ENCODE measurements around the gene TTC21A. TPM values are rescaled to one million over a fixed set of nuclear protein-coding genes. Genes with fewer than 3 reads are reported as not detected.

Gene TTC21A
- total and polyA plus RNA-seq, 10 of the 15 experiments (the other 5 are each of a cell fraction or from before 2014, with no cell fraction given), result 0.62 to 3.2 (median 1.2) TPM

- DNase-seq (ENCODE audit: low read depth, low spot score) (peak; percentile 43), FAIRE-seq (no peak), ATAC-seq (peak; percentile 75)
- H3K9ac ChIP-seq (ENCODE audit: control insufficient read depth, insufficient read depth, low read length), result peak overlapping the region; percentile 69
- no TSS peak for BruUV-seq (replicated peaks)
- ChIA-PET RAD21 (ENCODE audit: unreplicated experiment) (interaction anchor here (0.8 to 3.6 kb wide), 15 partner anchors 11 to 211 kb away, joined by 3 to 31 read pairs (median 4); no protein-coding TSS in a partner anchor), CTCF (interaction anchor here (0.7 to 5.0 kb wide), 10 partner anchors 9 to 113 kb away, joined by 3 to 39 read pairs (median 6); partner anchors contain the start of gene XIRP1), SMC1A (ENCODE audit: uncharacterized antibody, unreplicated experiment) (interaction anchor here (0.8 to 5.2 kb wide), 16 partner anchors 8 to 200 kb away, joined by 3 to 34 read pairs (median 4); partner anchors contain the start of genes GORASP1, TTC21A and XIRP1), POLR2A (interaction anchor here (1.2 to 1.6 kb wide), 4 partner anchors 14 to 230 kb away, joined by 3 to 13 read pairs (median 6); partner anchors contain the start of genes GORASP1, TTC21A and XIRP1)
- peak overlapping the region; percentile 77 for H3K4me3 ChIP-seq
- no peaks in the 10 kb centered on the region for H4K20me1 ChIP-seq (ENCODE audit: control insufficient read depth, insufficient read depth)
- WGBS (ENCODE audit: insufficient coverage, insufficient replicate concordance, low lambda C conversion rate, missing lambda C conversion rate), result 2% methylated on average over 11 of the region's 32 CpGs
- H3K36me3 ChIP-seq (ENCODE audit: control insufficient read depth in 2 of 2, insufficient read depth in 2 of 2, low read length in 1 of 2), result no peaks in the 10 kb centered on the region
- no peaks in the 10 kb centered on the region for H3K79me2 ChIP-seq (ENCODE audit: control insufficient read depth, insufficient read depth, low read length)
- H3K9me3 ChIP-seq (replicated peaks; ENCODE audit: control insufficient read depth, insufficient read depth, low read length), result no peaks in the 10 kb centered on the region
- peaks cover 12% of the 10 kb centered on the region for H3K4me1 ChIP-seq (ENCODE audit: control insufficient read depth, insufficient read depth, low read length)
- intact Hi-C loops (cut with micrococcal nuclease; ENCODE audit: unreplicated experiment) (no loop called here), in situ Hi-C loops (cut with MboI) (no loop called here)
- peak overlapping the region; percentile 98 for H3K4me2 ChIP-seq (ENCODE audit: control insufficient read depth, insufficient read depth)
- H3K27ac ChIP-seq (ENCODE audit: control insufficient read depth, insufficient read depth), result no peak overlapping the region
- no peaks in the 10 kb centered on the region for H3K27me3 ChIP-seq (replicated peaks in 1 of 2; ENCODE audit: control insufficient read depth in 2 of 2, insufficient read depth in 2 of 2, low read length in 1 of 2)
- H2AFZ ChIP-seq (ENCODE audit: control insufficient read depth, low read depth, low read length), result peak overlapping the region; percentile 77
- TF ChIP-seq TCF3 (IDR thresholded peaks at IDR 0.05; ENCODE audit: borderline replicate concordance, insufficient read depth, low read depth, low read length) (0 out of 2 replicates have a peak, but pooled peaks have one; percentile 19), BACH1 (IDR thresholded peaks at IDR 0.05; ENCODE audit: borderline replicate concordance) (no peak), MYB (IDR thresholded peaks at IDR 0.05; ENCODE audit: borderline replicate concordance, low read depth, low read length) (no peak), IKZF1 (conservative IDR thresholded peaks at IDR 0.05) (peak; percentile 38; the same call in 1 of the 2 replicates), MAX (IDR thresholded peaks at IDR 0.05; ENCODE audit: low read depth, low read length) (no peak), GATAD2B (conservative IDR thresholded peaks at IDR 0.05; ENCODE audit: low read depth) (peak; percentile 47; the same call in 1 of the 2 replicates), CHD2 (IDR thresholded peaks at IDR 0.05; ENCODE audit: borderline replicate concordance, low read depth, low read length) (peak; percentile 28; the same call in 1 of the 2 replicates), MEF2A (IDR thresholded peaks at IDR 0.05; ENCODE audit: insufficient read depth, low read depth, low read length) (no peak), GABPA (IDR thresholded peaks at IDR 0.05; ENCODE audit: low read depth) (no peak), SIX5 (IDR thresholded peaks at IDR 0.05; ENCODE audit: low read depth, low read length, severe bottlenecking) (no peak), RELA (IDR thresholded peaks at IDR 0.05; ENCODE audit: borderline replicate concordance, partially characterized antibody) (no peak), NBN (IDR thresholded peaks at IDR 0.05) (no peak), BRCA1 (IDR thresholded peaks at IDR 0.05; ENCODE audit: low read depth, low read length) (no peak), MYC (IDR thresholded peaks at IDR 0.05; ENCODE audit: insufficient read depth, insufficient read length, insufficient replicate concordance, low read length, severe bottlenecking) (no peak), ZNF622 (IDR thresholded peaks at IDR 0.05) (no peak), BHLHE40 (IDR thresholded peaks at IDR 0.05; ENCODE audit: borderline replicate concordance in 1 of 2, low read depth in 2 of 2, low read length in 1 of 2) (peak; percentile 29 to 63; a peak in 2 of 4 replicates), EGR1 (IDR thresholded peaks at IDR 0.05; ENCODE audit: borderline replicate concordance in 1 of 2, low read depth in 2 of 2, low read length in 2 of 2) (peak in 1 of 2 experiments; percentile 5; a peak in 1 of 3 replicates), WRNIP1 (IDR thresholded peaks at IDR 0.05; ENCODE audit: borderline replicate concordance, low read depth, low read length) (no peak), ZBTB40 (IDR thresholded peaks at IDR 0.05; ENCODE audit: borderline replicate concordance) (0 out of 2 replicates have a peak, but pooled peaks have one; percentile 20), TCF7 (IDR thresholded peaks at IDR 0.05; ENCODE audit: borderline replicate concordance) (no peak)
These were observed 70.3 kb downstream of the TTC21A start for GRCh38 chr3:39177708-39178332.
